Smooth muscle cell (in vitro differentiated cells): Measurements from ENCODE around the gene SLC22A8. TPM values are rescaled to one million over a fixed set of nuclear protein-coding genes. Genes with fewer than 3 reads are reported as not detected.

Experiments used
- DNase-seq: peaks from one replicate; lab custom pipeline; 2025; ENCODE audit not compliant: unreplicated experiment; lab: John Stamatoyannopoulos, UW
- H2AFZ ChIP-seq: fragments of 200-600 bp; sonication (generic); 2 replicates; pipeline ENCODE4 v1.6.0; 2016; ENCODE audit warnings: antibody characterized with exemption, low read depth, mild to moderate bottlenecking
- H3F3A ChIP-seq: fragments of 200-600 bp; sonication (generic); 2 replicates; pipeline ENCODE4 v1.6.0; 2017; ENCODE audit warnings: antibody characterized with exemption, low read depth
- H3K27ac ChIP-seq: fragments of 200-600 bp; sonication (generic); 2 replicates; pipeline ENCODE4 v1.5.1; 2016; ENCODE audit warnings: low read depth, mild to moderate bottlenecking
- H3K27me3 ChIP-seq: fragments of 200-600 bp; sonication (generic); 2 replicates; pipeline ENCODE4 v1.6.1; 2016; ENCODE audit warnings: low read depth, mild to moderate bottlenecking
- H3K36me3 ChIP-seq: fragments of 200-600 bp; sonication (generic); 2 replicates; pipeline ENCODE4 v1.5.1; 2016; ENCODE audit warnings: low read depth
- H3K4me1 ChIP-seq: fragments of 200-600 bp; sonication (generic); 2 replicates; pipeline ENCODE4 v1.5.1; 2016; ENCODE audit warnings: low read depth
- H3K4me2 ChIP-seq: fragments of 200-600 bp; sonication (generic); 2 replicates; pipeline ENCODE4 v1.6.0; 2016; ENCODE audit warnings: mild to moderate bottlenecking
- H3K4me3 ChIP-seq: fragments of 200-600 bp; sonication (generic); 2 replicates; pipeline ENCODE4 v1.5.1; 2016; ENCODE audit warnings: mild to moderate bottlenecking
- H3K79me2 ChIP-seq: fragments of 200-600 bp; sonication (generic); 2 replicates; pipeline ENCODE4 v1.6.0; 2016; ENCODE audit warnings: low read depth, mild to moderate bottlenecking
- H3K9ac ChIP-seq: fragments of 200-600 bp; sonication (generic); 2 replicates; pipeline ENCODE4 v1.6.0; 2016; ENCODE audit warnings: low read depth
- H3K9me3 ChIP-seq: fragments of 200-600 bp; sonication (generic); replicated peaks from 2 replicates; pipeline ENCODE4 v1.5.1; 2016; ENCODE audit warnings: low read depth
- H4K20me1 ChIP-seq: fragments of 200-600 bp; sonication (generic); 2 replicates; pipeline ENCODE4 v1.6.0; 2016; ENCODE audit warnings: low read depth
- CTCF ChIP-seq: fragments of 200-600 bp; sonication (generic); IDR thresholded peaks from 2 replicates; pipeline ENCODE4 v1.5.1; 2017; ENCODE audit warnings: borderline replicate concordance, mild to moderate bottlenecking, antibody characterized with exemption; ENCODE audit not compliant: insufficient read depth, poor library complexity, severe bottlenecking
- WGBS: methylation state at CpG from one replicate; pipeline ENCODE4 v1.1.7; 2016; ENCODE audit warnings: low lambda C conversion rate; 5-methylcytosine and 5-hydroxymethylcytosine counted together
- polyA plus RNA-seq: library from polyadenylated mRNA; unstranded; fragments of >200 nt; fragmentation: Nextera tagmentation; extraction: Ambion mirVana; gene quantifications from 2 replicates; pipeline ENCODE4 v1.2.1, GENCODE V29; 2016
- total RNA-seq: library from RNA; depleted of rRNA; stranded (reverse); fragments of >200 nt; gene quantifications from 2 replicates; pipeline ENCODE4 v1.2.3, GENCODE V29; 2014

The SLC22A8 gene
- total and polyA plus RNA-seq, 2 experiments from 2014 or later = not detected

- Histone ChIP-seq H3K27me3 (no peaks in the 10 kb centered on the region), H3K4me2 (no peak overlapping the region), H3K9me3 (no peaks in the 10 kb centered on the region), H3K27ac (no peak overlapping the region), H4K20me1 (no peaks in the 10 kb centered on the region), H2AFZ (no peak overlapping the region), H3F3A (no peaks in the 10 kb centered on the region), H3K36me3 (no peaks in the 10 kb centered on the region), H3K79me2 (no peaks in the 10 kb centered on the region), H3K9ac (no peak overlapping the region), H3K4me3 (no peak overlapping the region), H3K4me1 (peaks cover 12% of the 10 kb centered on the region)
- 95% methylated on average over 13 of the region's 13 CpGs for WGBS
- TF ChIP-seq CTCF = no peak
- no peak for DNase-seq
Observed at GRCh38 chr11:63014408-63015055, 1.1 kb downstream of the SLC22A8 start.

- no peaks in the 10 kb centered on the region for H4K20me1 ChIP-seq
- no peaks in the 10 kb centered on the region for H3K79me2 ChIP-seq
- no peak overlapping the region for H3K27ac ChIP-seq
- no peaks in the 10 kb centered on the region for H3K36me3 ChIP-seq
- TF ChIP-seq CTCF = no peak
- no peaks in the 10 kb centered on the region for H3K9me3 ChIP-seq
- H3K4me2 ChIP-seq = no peak overlapping the region
- H2AFZ ChIP-seq = no peak overlapping the region
- DNase-seq = no peak
- H3K4me1 ChIP-seq = peaks cover 12% of the 10 kb centered on the region
- no peaks in the 10 kb centered on the region for H3F3A ChIP-seq
- no peaks in the 10 kb centered on the region for H3K27me3 ChIP-seq
- WGBS = 94% methylated on average over 1 of the region's 1 CpG
- H3K9ac ChIP-seq = no peak overlapping the region
- no peak overlapping the region for H3K4me3 ChIP-seq
Observed at GRCh38 chr11:63012839-63013238, 2.8 kb downstream of the SLC22A8 start.

GRCh38 chr11:63012430-63012829 lies 3.2 kb downstream of the SLC22A8 start:
- Histone ChIP-seq H3K4me3 (no peak overlapping the region), H3F3A (no peaks in the 10 kb centered on the region), H3K9ac (no peak overlapping the region), H3K79me2 (no peaks in the 10 kb centered on the region), H4K20me1 (no peaks in the 10 kb centered on the region), H3K27ac (no peak overlapping the region), H3K4me2 (no peak overlapping the region), H3K4me1 (peaks cover 12% of the 10 kb centered on the region), H2AFZ (no peak overlapping the region), H3K9me3 (no peaks in the 10 kb centered on the region), H3K27me3 (no peaks in the 10 kb centered on the region), H3K36me3 (no peaks in the 10 kb centered on the region)
- WGBS = 69% methylated on average over 11 of the region's 11 CpGs
- no peak for TF ChIP-seq CTCF
- DNase-seq = no peak

GRCh38 chr11:63010934-63011439 lies 4.7 kb downstream of the SLC22A8 start:
- 83% methylated on average over 5 of the region's 5 CpGs for WGBS
- no peak overlapping the region for H3K4me3 ChIP-seq

More at GRCh38 chr11:63010934-63011439, 4.7 kb downstream of the SLC22A8 start:
- H3K4me2 ChIP-seq = no peak overlapping the region
- no peaks in the 10 kb centered on the region for H3K27me3 ChIP-seq
- no peak overlapping the region for H3K9ac ChIP-seq
- no peaks in the 10 kb centered on the region for H4K20me1 ChIP-seq
- no peaks in the 10 kb centered on the region for H3K36me3 ChIP-seq
- H3F3A ChIP-seq = no peaks in the 10 kb centered on the region
- no peaks in the 10 kb centered on the region for H3K9me3 ChIP-seq
- no peak for DNase-seq
- no peak for TF ChIP-seq CTCF
- H3K27ac ChIP-seq = no peak overlapping the region
- H2AFZ ChIP-seq = no peak overlapping the region
- peaks cover 6% of the 10 kb centered on the region for H3K4me1 ChIP-seq
- H3K79me2 ChIP-seq = no peaks in the 10 kb centered on the region
